Measurements from ENCODE around the gene SEMA4A. TPM values are rescaled to one million over a fixed set of nuclear protein-coding genes. Genes with fewer than 3 reads are reported as not detected.

SEMA4A gene
- total and polyA plus RNA-seq, 4 donors: 1.1 to 3.5 (median 1.7) TPM

GRCh38 chr1:156123356-156124196, 29.8 kb upstream of the SEMA4A start:
- Histone ChIP-seq H3K9me3 (ENCODE audit: control insufficient read depth in 4 of 4, low read length in 3 of 4) (no peaks in the 10 kb centered on the region), H3K4me3 (ENCODE audit: low read depth in 1 of 3, low read length in 3 of 3) (no peak overlapping the region), H3K36me3 (ENCODE audit: control insufficient read depth in 4 of 4, insufficient read depth in 3 of 4, low read depth in 1 of 4, low read length in 3 of 4) (no peaks in the 10 kb centered on the region), H3K27me3 (ENCODE audit: control insufficient read depth in 4 of 4, insufficient read depth in 4 of 4, low read length in 3 of 4) (no peaks in the 10 kb centered on the region), H3K9ac (ENCODE audit: low read depth in 1 of 2, low read length in 2 of 2) (peak overlapping the region in 1 of 2 donors; percentile 78), H3K27ac (ENCODE audit: low read depth in 1 of 2, low read length in 2 of 2) (peak overlapping the region; percentile 91 to 93), H3K4me1 (ENCODE audit: control insufficient read depth in 4 of 4, insufficient read depth in 4 of 4, low read length in 3 of 4) (peaks cover 14 to 69% (median 49%) of the 10 kb centered on the region in 4 donors)
- 30% methylated on average over 14 of the region's 14 CpGs for WGBS
- TF ChIP-seq ZBTB33 (IDR thresholded peaks at IDR 0.05) (peak; percentile 19), FOXA1 (IDR thresholded peaks at IDR 0.05) (no peak), RXRA (IDR thresholded peaks at IDR 0.05) (peak; percentile 12 to 43), SP1 (IDR thresholded peaks at IDR 0.05) (peak; percentile 60), HNF4A (conservative IDR thresholded peaks at IDR 0.05) (peak in 1 of 2 donors; percentile 30), GABPA (IDR thresholded peaks at IDR 0.05 in 1 of 2, conservative IDR thresholded peaks at IDR 0.05 in 1 of 2) (no peak), ATF3 (IDR thresholded peaks at IDR 0.05) (peak; percentile 44), JUND (IDR thresholded peaks at IDR 0.05) (peak; percentile 88 to 95), EGR1 (IDR thresholded peaks at IDR 0.05; ENCODE audit: low read depth in 2 of 2) (no peak), NR2F2 (IDR thresholded peaks at IDR 0.05) (peak; percentile 87), YY1 (IDR thresholded peaks at IDR 0.05) (peak; percentile 54), FOXA2 (IDR thresholded peaks at IDR 0.05) (peak; percentile 71), CTCF (IDR thresholded peaks at IDR 0.05; ENCODE audit: low read depth, low read length, missing input control) (no peak), RAD21 (IDR thresholded peaks at IDR 0.05) (peak; percentile 40 to 52), MAX (IDR thresholded peaks at IDR 0.05) (peak; percentile 46), HNF4G (IDR thresholded peaks at IDR 0.05) (no peak), REST (IDR thresholded peaks at IDR 0.05) (peak; percentile 65), TAF1 (conservative IDR thresholded peaks at IDR 0.05) (no peak)
- DNase-seq (ENCODE audit: low spot score): peak; percentile 92
